ENCODE measurements around the gene PCDHGB6.
A peak's percentile ranks its signal among the peaks of the same experiment; 100 is the strongest.
"Not testable (repeated sequence)": the region's sequence is repeated elsewhere in the genome, so short reads cannot be mapped to it uniquely, and the experiment has no call there.

PCDHGB6 gene

GRCh38 chr5:141407790-141408505 lies at the start of gene PCDHGB6:
PCDHGB6 (plus strand) TSS chr5:141408021; CDS start chr5:141408203, 182 bp downstream.
- peak in 1 of 4 experiments; percentile 21 for DNase-seq

DNA sequence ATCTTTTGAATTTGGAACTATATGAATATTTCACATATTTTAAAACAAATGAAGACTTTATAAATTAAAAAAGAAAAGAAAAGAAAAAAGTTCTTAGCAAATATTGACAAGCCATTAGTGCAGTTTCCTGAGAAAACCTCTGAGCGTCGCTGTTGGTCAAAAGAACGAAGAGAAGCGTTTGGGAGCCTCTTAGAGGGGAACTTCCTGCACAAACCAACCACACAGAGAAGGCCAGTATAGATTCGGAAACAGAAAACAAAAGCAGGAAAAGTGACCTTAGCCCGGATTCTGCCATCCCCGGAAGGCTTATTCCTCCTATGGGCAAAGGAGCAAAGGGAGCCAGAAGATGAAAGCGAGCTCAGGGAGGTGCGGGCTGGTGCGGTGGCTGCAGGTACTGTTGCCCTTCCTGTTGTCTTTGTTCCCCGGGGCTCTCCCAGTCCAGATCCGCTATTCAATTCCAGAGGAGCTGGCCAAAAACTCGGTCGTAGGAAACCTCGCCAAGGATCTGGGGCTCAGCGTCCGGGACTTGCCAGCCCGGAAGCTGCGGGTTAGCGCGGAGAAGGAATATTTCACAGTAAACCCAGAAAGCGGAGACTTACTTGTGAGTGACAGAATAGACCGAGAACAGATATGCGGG lies 47.9 kb upstream of the PCDHGB6 start, which contains the start of gene PCDHGB2:
Gene PCDHGB2, plus strand, starts transcription at position 205 of the 637 bp plus-strand sequence. Its CDS starts 142 bp downstream, at position 347.
- no peak for DNase-seq

GRCh38 chr5:141360685-141361084 lies 47.1 kb upstream of the PCDHGB6 start:
- no peak for DNase-seq

DNA sequence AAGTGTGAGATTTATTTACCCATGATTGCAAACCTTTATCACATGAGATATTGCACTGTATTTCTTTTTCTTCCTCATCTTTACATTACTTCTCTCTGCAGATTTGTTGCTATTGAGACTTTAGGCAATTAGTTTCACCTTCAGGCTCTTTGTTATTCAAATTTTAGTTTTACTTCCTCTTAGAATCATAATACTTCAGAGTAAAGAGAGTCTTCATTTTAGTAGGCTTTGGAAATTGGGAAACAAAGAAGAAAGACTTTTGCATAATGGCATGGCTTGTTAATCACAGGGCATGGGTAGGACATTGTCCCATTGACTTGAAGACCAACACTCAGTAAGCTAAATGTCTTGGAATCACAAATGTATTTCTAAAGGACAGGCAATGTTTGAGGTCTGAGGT lies 45.1 kb upstream of the PCDHGB6 start:
- no peak for DNase-seq

GRCh38 chr5:141363952-141364660 lies 43.7 kb upstream of the PCDHGB6 start, which contains the start of gene PCDHGA5:
PCDHGA5 (plus strand) TSS chr5:141364162; CDS start chr5:141364331, 169 bp downstream.
- no peak for DNase-seq

- no peak for DNase-seq
Measured at GRCh38 chr5:141366016-141366896, 41.6 kb upstream of the PCDHGB6 start.

GRCh38 chr5:141369994-141370848 lies 37.6 kb upstream of the PCDHGB6 start, which contains the start of gene PCDHGB3:
PCDHGB3 (plus strand) TSS chr5:141370242; CDS start chr5:141370395, 153 bp downstream.
- DNase-seq: peak in 1 of 4 experiments; percentile 7

DNA sequence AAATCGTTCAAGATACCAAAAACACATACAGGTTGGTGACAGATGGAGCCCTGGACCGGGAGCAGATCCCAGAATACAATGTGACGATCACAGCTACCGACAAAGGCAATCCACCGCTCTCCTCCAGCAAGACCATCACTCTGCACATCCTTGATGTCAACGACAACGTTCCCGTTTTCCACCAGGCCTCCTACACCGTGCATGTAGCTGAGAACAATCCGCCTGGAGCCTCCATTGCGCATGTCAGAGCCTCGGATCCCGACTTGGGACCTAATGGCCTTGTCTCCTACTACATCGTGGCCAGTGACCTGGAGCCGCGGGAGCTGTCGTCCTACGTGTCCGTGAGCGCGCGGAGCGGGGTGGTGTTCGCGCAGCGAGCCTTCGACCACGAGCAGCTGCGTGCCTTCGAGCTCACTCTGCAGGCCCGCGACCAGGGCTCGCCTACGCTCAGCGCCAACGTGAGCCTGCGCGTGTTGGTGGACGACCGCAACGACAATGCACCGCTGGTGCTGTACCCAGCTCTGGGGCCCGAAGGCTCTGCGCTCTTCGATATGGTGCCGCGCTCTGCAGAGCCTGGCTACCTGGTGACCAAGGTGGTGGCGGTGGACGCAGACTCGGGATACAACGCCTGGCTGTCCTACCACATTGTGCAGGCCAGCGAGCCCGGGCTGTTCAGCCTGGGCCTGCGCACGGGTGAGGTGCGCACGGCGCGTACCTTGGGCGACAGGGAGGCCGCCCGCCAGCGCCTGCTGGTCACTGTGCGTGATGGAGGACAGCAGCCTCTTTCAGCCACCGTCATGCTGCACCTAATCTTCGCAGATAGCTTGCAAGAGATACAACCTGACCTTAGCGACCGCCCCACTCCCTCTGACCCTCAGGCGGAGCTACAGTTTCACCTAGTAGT lies 36.0 kb upstream of the PCDHGB6 start:
- no peak for DNase-seq

DNA sequence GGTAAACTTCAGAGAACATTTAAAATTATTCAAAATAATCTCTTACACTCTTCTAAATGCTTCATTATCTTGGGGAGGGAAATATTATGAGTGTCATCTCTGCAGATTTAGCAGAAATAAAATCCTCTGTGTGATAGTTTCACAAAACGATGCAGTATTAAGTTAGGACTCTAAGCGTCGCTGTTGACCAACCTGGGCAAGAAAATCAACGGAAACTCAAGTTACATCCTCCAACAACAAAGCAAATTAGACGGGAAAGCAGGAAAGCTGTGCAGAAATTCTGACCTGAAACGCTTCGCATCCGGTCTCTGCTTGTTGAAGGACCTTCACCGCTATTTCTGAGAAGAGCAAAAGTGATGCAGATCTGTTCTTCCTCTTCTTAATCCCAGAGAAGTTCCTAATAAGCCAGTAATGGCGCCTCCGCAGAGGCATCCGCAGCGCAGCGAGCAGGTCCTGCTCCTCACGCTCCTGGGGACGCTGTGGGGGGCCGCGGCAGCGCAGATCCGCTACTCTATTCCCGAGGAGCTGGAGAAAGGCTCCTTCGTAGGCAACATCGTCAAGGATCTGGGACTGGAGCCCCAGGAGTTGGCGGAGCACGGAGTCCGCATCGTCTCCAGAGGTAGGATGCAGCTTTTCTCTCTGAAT lies 34.0 kb upstream of the PCDHGB6 start, which contains the start of gene PCDHGA6:
Gene PCDHGA6, plus strand, starts transcription at position 219 of the 645 bp plus-strand sequence. Its CDS starts 193 bp downstream, at position 412.
- no peak for DNase-seq

DNA sequence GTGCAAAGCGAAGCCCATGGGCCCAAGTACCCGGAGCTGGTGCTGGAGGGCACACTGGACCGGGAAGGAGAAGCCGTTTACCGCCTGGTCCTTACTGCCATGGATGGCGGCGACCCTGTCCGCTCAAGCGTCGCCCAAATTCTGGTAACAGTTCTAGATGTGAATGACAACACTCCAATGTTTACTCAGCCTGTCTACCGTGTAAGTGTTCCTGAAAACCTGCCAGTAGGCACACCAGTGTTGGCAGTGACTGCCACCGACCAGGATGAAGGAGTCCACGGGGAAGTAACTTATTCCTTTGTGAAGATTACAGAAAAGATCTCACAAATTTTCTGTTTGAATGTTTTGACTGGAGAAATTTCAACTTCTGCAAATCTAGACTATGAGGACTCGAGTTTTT lies 33.2 kb upstream of the PCDHGB6 start:
- DNase-seq: no peak

DNA sequence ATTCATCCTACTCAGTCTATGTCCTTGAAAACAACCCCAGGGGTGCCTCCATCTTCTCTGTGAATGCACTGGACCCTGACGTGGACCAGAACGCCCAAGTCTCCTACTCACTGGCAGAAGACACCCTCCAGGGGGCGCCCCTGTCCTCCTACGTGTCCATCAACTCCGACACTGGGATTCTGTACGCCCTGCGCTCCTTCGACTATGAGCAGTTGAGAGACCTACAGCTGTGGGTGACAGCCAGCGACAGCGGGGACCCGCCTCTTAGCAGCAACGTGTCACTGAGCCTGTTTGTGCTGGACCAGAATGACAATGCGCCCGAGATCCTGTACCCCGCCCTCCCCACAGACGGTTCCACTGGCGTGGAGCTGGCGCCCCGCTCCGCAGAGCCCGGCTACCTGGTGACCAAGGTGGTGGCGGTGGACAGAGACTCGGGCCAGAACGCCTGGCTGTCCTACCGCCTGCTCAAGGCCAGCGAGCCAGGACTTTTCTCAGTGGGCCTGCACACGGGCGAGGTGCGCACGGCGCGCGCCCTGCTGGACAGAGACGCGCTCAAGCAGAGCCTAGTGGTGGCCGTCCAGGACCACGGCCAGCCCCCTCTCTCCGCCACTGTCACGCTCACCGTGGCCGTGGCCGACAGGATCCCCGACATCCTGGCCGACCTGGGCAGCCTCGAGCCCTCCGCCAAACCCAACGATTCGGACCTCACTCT lies 32.2 kb upstream of the PCDHGB6 start:
- not testable (repeated sequence) for DNase-seq

DNA sequence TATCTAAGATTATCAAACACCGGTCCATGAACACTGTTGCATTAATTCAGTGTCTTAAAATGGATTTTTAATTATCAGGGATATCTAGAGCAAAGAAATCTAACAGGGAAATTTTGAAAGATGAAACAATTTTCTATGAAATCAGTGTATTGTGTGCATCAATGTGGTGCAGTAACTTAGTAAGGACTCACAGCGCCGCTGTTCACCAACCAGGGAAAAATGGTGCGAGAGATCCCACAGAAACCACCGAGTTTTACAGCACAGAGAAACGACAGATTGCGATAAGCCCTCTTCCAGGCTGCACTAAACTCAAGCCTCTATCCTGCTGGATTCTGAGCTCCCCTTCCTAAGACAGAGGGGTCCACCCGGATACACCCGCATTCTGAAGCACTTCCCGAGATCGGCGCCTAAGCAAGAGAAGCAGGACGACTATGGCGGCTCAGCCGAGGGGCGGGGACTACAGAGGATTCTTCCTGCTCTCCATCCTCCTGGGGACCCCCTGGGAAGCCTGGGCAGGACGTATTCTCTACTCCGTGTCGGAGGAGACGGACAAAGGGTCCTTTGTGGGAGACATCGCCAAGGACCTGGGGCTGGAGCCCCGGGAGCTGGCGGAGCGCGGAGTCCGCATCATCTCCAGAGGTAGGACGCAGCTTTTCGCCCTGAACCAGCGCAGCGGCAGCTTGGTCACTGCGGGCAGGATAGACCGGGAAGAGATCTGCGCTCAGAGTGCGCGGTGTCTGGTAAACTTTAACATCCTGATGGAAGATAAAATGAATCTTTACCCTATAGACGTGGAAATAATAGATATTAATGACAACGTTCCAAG lies 25.1 kb upstream of the PCDHGB6 start, which contains the start of gene PCDHGA7:
Gene PCDHGA7, plus strand, starts transcription at position 274 of the 826 bp plus-strand sequence. Its CDS starts 158 bp downstream, at position 432.
- DNase-seq: no peak

DNA sequence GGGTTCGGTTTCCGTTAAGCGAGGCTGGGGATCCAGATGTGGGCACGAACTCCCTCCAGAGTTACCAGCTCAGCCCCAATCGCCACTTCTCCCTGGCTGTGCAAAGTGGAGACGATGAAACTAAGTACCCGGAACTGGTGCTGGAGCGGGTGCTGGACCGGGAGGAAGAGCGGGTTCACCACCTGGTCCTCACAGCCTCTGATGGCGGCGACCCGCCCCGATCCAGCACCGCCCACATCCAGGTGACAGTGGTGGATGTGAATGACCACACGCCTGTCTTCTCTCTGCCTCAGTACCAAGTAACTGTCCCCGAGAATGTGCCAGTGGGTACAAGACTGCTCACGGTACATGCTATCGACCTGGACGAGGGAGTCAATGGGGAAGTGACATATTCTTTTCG lies 24.5 kb upstream of the PCDHGB6 start:
- no peak for DNase-seq

- DNase-seq: no peak
Measured at GRCh38 chr5:141384471-141385267, 23.2 kb upstream of the PCDHGB6 start.

DNA sequence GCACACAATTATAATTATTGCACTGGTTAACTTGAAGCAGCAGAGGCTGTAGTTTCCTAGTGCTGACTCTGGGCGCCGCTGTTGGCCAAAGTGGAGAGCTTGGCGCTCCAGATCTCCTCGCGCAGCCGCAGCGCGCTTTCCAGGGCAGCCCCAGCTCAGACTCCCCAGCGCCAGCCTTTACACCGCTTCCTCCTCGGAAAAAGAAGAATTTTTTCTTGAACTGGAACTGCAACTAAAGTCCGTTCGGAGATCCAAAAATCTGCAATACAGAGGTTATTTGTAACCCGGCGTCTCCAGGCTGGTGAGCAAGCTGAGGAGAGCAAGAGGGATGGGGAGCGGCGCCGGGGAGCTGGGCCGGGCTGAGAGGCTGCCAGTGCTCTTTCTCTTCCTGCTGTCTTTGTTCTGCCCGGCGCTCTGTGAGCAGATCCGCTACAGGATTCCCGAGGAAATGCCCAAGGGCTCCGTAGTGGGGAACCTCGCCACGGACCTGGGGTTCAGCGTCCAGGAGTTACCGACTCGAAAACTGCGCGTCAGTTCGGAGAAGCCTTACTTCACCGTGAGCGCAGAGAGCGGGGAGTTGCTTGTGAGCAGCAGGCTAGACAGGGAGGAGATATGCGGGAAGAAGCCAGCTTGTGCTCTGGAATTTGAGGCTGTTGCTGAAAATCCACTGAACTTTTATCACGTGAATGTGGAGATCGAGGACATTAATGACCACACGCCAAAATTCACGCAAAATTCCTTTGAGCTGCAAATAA lies 20.1 kb upstream of the PCDHGB6 start, which contains the start of gene PCDHGB4:
Gene PCDHGB4, plus strand, starts transcription at position 142 of the 755 bp plus-strand sequence. Its CDS starts 187 bp downstream, at position 329.
- DNase-seq: not testable (repeated sequence)

- DNase-seq: no peak
Measured at GRCh38 chr5:141388661-141389060, 19.2 kb upstream of the PCDHGB6 start.

Measured in activated naive CD4-positive, alpha-beta T cell (primary cell).